ENCODE results near the gene LGALS9. TPM values are rescaled to one million over a fixed set of nuclear protein-coding genes. Genes with fewer than 3 reads are reported as not detected.
A peak's percentile ranks its signal among the peaks of the same experiment; 100 is the strongest.
"Not testable (repeated sequence)": the region's sequence is repeated elsewhere in the genome, so short reads cannot be mapped to it uniquely, and the experiment has no call there.

The LGALS9 gene
- total RNA-seq, 1 donor from 2014 or later, result 9.4 TPM

DNA sequence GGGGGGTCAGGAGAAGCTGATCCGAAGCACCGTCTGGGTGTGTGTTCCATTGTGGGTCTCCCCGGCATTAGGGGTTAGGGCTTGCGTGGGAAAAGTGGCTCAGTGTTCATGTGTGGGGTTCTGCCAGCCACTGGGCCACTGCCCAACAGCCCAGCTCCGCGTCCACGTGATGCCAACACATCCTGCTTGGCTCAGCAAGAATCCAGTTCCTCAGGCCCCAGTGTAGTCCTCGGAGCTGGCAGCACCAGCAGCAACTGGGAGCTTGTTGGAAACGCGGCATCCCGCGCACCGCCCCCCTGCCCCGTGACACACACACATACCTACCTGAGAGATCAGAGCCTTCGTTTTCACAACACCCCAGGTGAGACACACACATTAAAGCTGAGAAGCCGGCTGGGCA, 18.9 kb downstream of the LGALS9 start:
- DNase-seq (ENCODE audit: low read depth), result no peak
- Histone ChIP-seq H3K9me3 (ENCODE audit: insufficient read depth, low read depth, low read length) (no peaks in the 10 kb centered on the region), H3K36me3 (ENCODE audit: insufficient read depth, low read length) (no peaks in the 10 kb centered on the region), H3K27me3 (ENCODE audit: insufficient read depth, low read length) (no peaks in the 10 kb centered on the region), H3K9ac (ENCODE audit: low read length) (no peak overlapping the region), H3K27ac (ENCODE audit: low read depth, low read length) (no peak overlapping the region), H4K20me1 (ENCODE audit: insufficient read depth, low read length) (no peaks in the 10 kb centered on the region), H3K4me3 (ENCODE audit: insufficient read depth, low read depth, low read length) (no peak overlapping the region), H3K4me2 (ENCODE audit: low read length) (no peak overlapping the region), H3K4me1 (ENCODE audit: insufficient read depth, low read length) (no peaks in the 10 kb centered on the region), H3K79me2 (ENCODE audit: insufficient read depth, low read length) (no peaks in the 10 kb centered on the region), H2AFZ (ENCODE audit: low read depth, low read length) (no peak overlapping the region)
- peaks cover 3% of the 10 kb centered on the region for H3K4me1 Mint-ChIP-seq (ENCODE audit: low read depth, unreplicated experiment)
- no peak overlapping the region for H3K4me3 Mint-ChIP-seq (ENCODE audit: unreplicated experiment)
- H3K36me3 Mint-ChIP-seq (ENCODE audit: low read depth, unreplicated experiment), result peaks cover 12% of the 10 kb centered on the region
- TF ChIP-seq EZH2 (IDR thresholded peaks at IDR 0.05; ENCODE audit: insufficient read depth, low read length), result no peak
- TF ChIP-seq, protein P1, sequence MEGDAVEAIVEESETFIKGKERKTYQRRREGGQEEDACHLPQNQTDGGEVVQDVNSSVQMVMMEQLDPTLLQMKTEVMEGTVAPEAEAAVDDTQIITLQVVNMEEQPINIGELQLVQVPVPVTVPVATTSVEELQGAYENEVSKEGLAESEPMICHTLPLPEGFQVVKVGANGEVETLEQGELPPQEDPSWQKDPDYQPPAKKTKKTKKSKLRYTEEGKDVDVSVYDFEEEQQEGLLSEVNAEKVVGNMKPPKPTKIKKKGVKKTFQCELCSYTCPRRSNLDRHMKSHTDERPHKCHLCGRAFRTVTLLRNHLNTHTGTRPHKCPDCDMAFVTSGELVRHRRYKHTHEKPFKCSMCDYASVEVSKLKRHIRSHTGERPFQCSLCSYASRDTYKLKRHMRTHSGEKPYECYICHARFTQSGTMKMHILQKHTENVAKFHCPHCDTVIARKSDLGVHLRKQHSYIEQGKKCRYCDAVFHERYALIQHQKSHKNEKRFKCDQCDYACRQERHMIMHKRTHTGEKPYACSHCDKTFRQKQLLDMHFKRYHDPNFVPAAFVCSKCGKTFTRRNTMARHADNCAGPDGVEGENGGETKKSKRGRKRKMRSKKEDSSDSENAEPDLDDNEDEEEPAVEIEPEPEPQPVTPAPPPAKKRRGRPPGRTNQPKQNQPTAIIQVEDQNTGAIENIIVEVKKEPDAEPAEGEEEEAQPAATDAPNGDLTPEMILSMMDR (IDR thresholded peaks at IDR 0.05; ENCODE audit: insufficient read depth, low read depth, low read length), result no peak
- no peaks in the 10 kb centered on the region for H3K9me3 Mint-ChIP-seq (ENCODE audit: unreplicated experiment)
- H3K27ac Mint-ChIP-seq (ENCODE audit: unreplicated experiment), result no peak overlapping the region
- H3K27me3 Mint-ChIP-seq (ENCODE audit: low read depth, unreplicated experiment), result peaks cover 3% of the 10 kb centered on the region
- no peak for FAIRE-seq

- Histone ChIP-seq H3K27ac (ENCODE audit: low read depth, low read length) (no peak overlapping the region), H3K4me3 (ENCODE audit: insufficient read depth, low read depth, low read length) (no peak overlapping the region), H4K20me1 (ENCODE audit: insufficient read depth, low read length) (no peaks in the 10 kb centered on the region), H3K79me2 (ENCODE audit: insufficient read depth, low read length) (no peaks in the 10 kb centered on the region), H2AFZ (ENCODE audit: low read depth, low read length) (no peak overlapping the region), H3K9ac (ENCODE audit: low read length) (no peak overlapping the region), H3K4me2 (ENCODE audit: low read length) (no peak overlapping the region), H3K27me3 (ENCODE audit: insufficient read depth, low read length) (no peaks in the 10 kb centered on the region), H3K9me3 (ENCODE audit: insufficient read depth, low read depth, low read length) (no peaks in the 10 kb centered on the region), H3K4me1 (ENCODE audit: insufficient read depth, low read length) (no peaks in the 10 kb centered on the region), H3K36me3 (ENCODE audit: insufficient read depth, low read length) (no peaks in the 10 kb centered on the region)
- no peaks in the 10 kb centered on the region for H3K9me3 Mint-ChIP-seq (ENCODE audit: unreplicated experiment)
- H3K36me3 Mint-ChIP-seq (ENCODE audit: low read depth, unreplicated experiment), result peaks cover 12% of the 10 kb centered on the region
- peaks cover 3% of the 10 kb centered on the region for H3K27me3 Mint-ChIP-seq (ENCODE audit: low read depth, unreplicated experiment)
- no peak for FAIRE-seq
- TF ChIP-seq, protein P1 (IDR thresholded peaks at IDR 0.05; ENCODE audit: insufficient read depth, low read depth, low read length), result no peak
- TF ChIP-seq EZH2 (IDR thresholded peaks at IDR 0.05; ENCODE audit: insufficient read depth, low read length), result no peak
- no peak overlapping the region for H3K27ac Mint-ChIP-seq (ENCODE audit: unreplicated experiment)
- no peak overlapping the region for H3K4me3 Mint-ChIP-seq (ENCODE audit: unreplicated experiment)
- peaks cover 3% of the 10 kb centered on the region for H3K4me1 Mint-ChIP-seq (ENCODE audit: low read depth, unreplicated experiment)
- DNase-seq (ENCODE audit: low read depth), result no peak
These were observed 19.8 kb downstream of the LGALS9 start for GRCh38 chr17:27650836-27651235.

DNA sequence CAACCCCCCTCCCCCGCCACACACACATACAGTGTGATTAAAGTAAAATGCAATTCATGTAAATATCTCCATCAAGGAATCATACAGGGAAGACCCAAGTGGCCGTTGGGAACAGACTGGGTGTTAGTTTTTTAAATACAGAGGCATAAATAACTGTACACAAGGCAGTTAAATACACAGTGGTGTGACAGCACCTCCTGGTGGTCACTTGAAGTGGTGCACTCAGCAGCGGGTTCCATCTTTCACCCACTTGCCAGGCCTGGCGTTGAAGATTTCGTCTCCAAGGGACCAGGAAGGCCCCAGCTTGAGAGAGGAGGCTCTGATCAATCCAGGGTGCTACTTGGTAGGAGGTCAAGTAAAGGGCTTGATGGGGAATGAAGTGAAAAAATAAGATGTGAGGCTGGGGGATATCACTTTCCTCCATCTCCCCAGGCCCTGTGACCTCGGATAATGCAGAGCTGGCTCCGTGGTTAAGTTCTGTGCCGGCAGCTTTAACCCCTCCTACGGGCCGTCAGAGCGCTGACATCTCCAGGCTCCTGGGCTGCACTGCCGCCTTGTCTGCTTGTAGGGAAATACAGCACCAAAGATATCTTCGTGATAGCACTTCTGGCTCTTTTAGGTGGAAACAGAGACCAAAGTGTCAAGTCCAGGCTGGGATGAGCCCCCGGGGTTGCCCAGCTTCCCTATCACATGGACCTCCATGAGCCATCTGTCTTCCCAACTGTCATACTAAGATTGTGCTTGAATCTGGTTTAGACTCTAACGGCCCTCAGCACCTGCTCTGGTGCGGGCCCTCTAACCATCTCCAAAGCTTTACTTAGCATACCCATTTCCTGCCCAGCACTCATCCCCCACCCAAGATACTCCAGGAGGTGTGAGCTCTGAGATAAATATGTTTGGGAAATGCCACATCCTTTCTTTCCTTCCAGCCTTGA, 20.7 kb downstream of the LGALS9 start:
- Histone ChIP-seq H3K9me3 (ENCODE audit: insufficient read depth, low read depth, low read length) (no peaks in the 10 kb centered on the region), H3K4me2 (ENCODE audit: low read length) (no peak overlapping the region), H3K36me3 (ENCODE audit: insufficient read depth, low read length) (no peaks in the 10 kb centered on the region), H2AFZ (ENCODE audit: low read depth, low read length) (no peak overlapping the region), H3K79me2 (ENCODE audit: insufficient read depth, low read length) (no peaks in the 10 kb centered on the region), H4K20me1 (ENCODE audit: insufficient read depth, low read length) (no peaks in the 10 kb centered on the region), H3K4me3 (ENCODE audit: insufficient read depth, low read depth, low read length) (no peak overlapping the region), H3K27ac (ENCODE audit: low read depth, low read length) (no peak overlapping the region), H3K4me1 (ENCODE audit: insufficient read depth, low read length) (no peaks in the 10 kb centered on the region), H3K9ac (ENCODE audit: low read length) (no peak overlapping the region), H3K27me3 (ENCODE audit: insufficient read depth, low read length) (no peaks in the 10 kb centered on the region)
- Mint-ChIP-seq H3K36me3 (ENCODE audit: low read depth, unreplicated experiment) (peaks cover 10% of the 10 kb centered on the region), H3K9me3 (ENCODE audit: unreplicated experiment) (no peaks in the 10 kb centered on the region), H3K4me3 (ENCODE audit: unreplicated experiment) (no peak overlapping the region), H3K4me1 (ENCODE audit: low read depth, unreplicated experiment) (peaks cover 3% of the 10 kb centered on the region), H3K27ac (ENCODE audit: unreplicated experiment) (no peak overlapping the region), H3K27me3 (ENCODE audit: low read depth, unreplicated experiment) (peaks cover 7% of the 10 kb centered on the region)
- no peak for DNase-seq (ENCODE audit: low read depth)
- no peak for FAIRE-seq
- TF ChIP-seq EZH2 (IDR thresholded peaks at IDR 0.05; ENCODE audit: insufficient read depth, low read length), result no peak
- TF ChIP-seq, protein P1 (IDR thresholded peaks at IDR 0.05; ENCODE audit: insufficient read depth, low read depth, low read length), result peak; percentile 46

DNA sequence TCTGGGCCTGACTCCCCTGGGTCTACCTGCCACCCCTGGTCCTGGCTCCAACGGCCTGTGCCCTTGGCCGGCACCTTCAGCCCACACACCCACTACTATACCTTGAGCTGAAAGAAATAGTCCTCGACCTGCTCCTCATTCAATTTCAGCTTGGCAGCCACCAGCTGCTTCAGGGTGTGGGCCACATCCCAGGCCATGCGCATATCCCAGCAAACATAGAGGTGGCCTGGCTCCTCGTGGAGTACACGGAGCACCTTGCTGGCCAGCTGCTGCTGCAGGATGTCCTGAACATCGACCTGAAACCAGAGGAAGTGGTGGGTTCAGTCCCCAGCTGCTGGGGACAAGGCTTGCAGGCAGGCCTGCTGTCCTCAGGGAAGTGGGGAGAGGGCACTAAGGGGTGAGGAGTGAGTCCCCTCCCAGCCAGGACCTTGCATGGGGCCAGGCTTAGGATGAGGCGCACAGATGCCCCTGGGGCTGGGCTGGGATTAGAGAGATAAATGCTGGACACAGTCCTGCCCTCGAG, 22.5 kb downstream of the LGALS9 start:
- not testable (repeated sequence) for H3K27ac ChIP-seq (ENCODE audit: low read depth, low read length); DNase-seq (ENCODE audit: low read depth); H3K36me3 Mint-ChIP-seq (ENCODE audit: low read depth, unreplicated experiment); H3K27ac Mint-ChIP-seq (ENCODE audit: unreplicated experiment); H3K27me3 ChIP-seq (ENCODE audit: insufficient read depth, low read length); H3K4me1 Mint-ChIP-seq (ENCODE audit: low read depth, unreplicated experiment); H3K9ac ChIP-seq (ENCODE audit: low read length); H3K9me3 ChIP-seq (ENCODE audit: insufficient read depth, low read depth, low read length); H3K36me3 ChIP-seq (ENCODE audit: insufficient read depth, low read length); FAIRE-seq; H3K79me2 ChIP-seq (ENCODE audit: insufficient read depth, low read length); H2AFZ ChIP-seq (ENCODE audit: low read depth, low read length); H3K4me2 ChIP-seq (ENCODE audit: low read length); H3K9me3 Mint-ChIP-seq (ENCODE audit: unreplicated experiment); H3K4me3 Mint-ChIP-seq (ENCODE audit: unreplicated experiment); H3K4me3 ChIP-seq (ENCODE audit: insufficient read depth, low read depth, low read length); H4K20me1 ChIP-seq (ENCODE audit: insufficient read depth, low read length); H3K4me1 ChIP-seq (ENCODE audit: insufficient read depth, low read length)
- H3K27me3 Mint-ChIP-seq (ENCODE audit: low read depth, unreplicated experiment), result peaks cover 22% of the 10 kb centered on the region
